K562 (cell line): Measurements from ENCODE around the gene BDNF. TPM values are rescaled to one million over a fixed set of nuclear protein-coding genes. Genes with fewer than 3 reads are reported as not detected.

Experiments
- ATAC-seq: fragments of 200-7000 bp; cut with Tn5 transposase; 3 replicates; pipeline ENCODE4 v1.9.1; 2020; ENCODE audit warnings: moderate library complexity
- BruUV-seq: library from RNA; stranded (reverse); fragments of 400-500 nt; replicated peaks from 2 replicates; lab custom pipeline; 2021; lab: Mats Ljungman, UMichigan
- CTCF ChIA-PET: fragments of 300-600 bp; formaldehyde crosslinking; extraction: SDS; loops from one replicate; lab custom pipeline; 2021; ENCODE audit warnings: low intra/inter-chr PET ratio; lab: Yijun Ruan, JAX
- POLR2A ChIA-PET: fragments of 300-600, 350-650 bp; sonication (Branson Sonifier 250); formaldehyde crosslinking; extraction: SDS; loops from one replicate; lab custom pipeline; 2021; ENCODE audit warnings: antibody characterized with exemption, inconsistent platforms; lab: Yijun Ruan, JAX
- DNase-seq, 4 experiments: peaks; one replicate each; pipeline versions ENCODE4 v3.0.0 to v3.0.0-alpha.2; 2011 to 2018; ENCODE audit warnings: low spot score in 3 of 4, mixed read lengths in 3 of 4; ENCODE audit errors: extremely low read depth in 1 of 4
- FAIRE-seq: peaks from 2 replicates; lab custom pipeline; 2011; peaks lifted over from hg19 to GRCh38; lab: Jason Lieb, UNC
- H2AFZ ChIP-seq: 2 replicates; pipeline ENCODE4 v1.6.0; 2011; ENCODE audit warnings: low read depth, low read length, control low read depth, inconsistent platforms
- H3K27ac ChIP-seq: fragments of 200-600 bp; 3 replicates; pipeline ENCODE4 v1.8.0; 2011; ENCODE audit warnings: low read depth, mild to moderate bottlenecking, control low read depth, inconsistent platforms, low read length, moderate library complexity, mixed read lengths; ENCODE audit errors: extremely low read depth
- H3K27me3 ChIP-seq, 2 experiments: fragments of 300-600 bp in 1 of 2; 2 replicates in 1 of 2; 3 replicates in 1 of 2; pipeline versions ENCODE4 v1.6.0 to v1.8.0; 2011; ENCODE audit warnings: inconsistent platforms in 2 of 2, low read length in 2 of 2, mild to moderate bottlenecking in 1 of 2, mixed read lengths in 1 of 2, moderate library complexity in 1 of 2; ENCODE audit not compliant: control insufficient read depth in 2 of 2, insufficient read depth in 2 of 2
- H3K36me3 ChIP-seq: fragments of 300-600 bp; 3 replicates; pipeline ENCODE4 v1.8.0; 2011; ENCODE audit warnings: mild to moderate bottlenecking, low read length, inconsistent platforms; ENCODE audit not compliant: control insufficient read depth, insufficient read depth
- H3K4me1 ChIP-seq, 2 experiments: fragments of 200-600 bp in 1 of 2; replicated peaks in 1 of 2; 2 replicates in 1 of 2; 3 replicates in 1 of 2; pipeline versions ENCODE4 v1.5.1 to v1.8.0; 2011; ENCODE audit warnings: inconsistent platforms in 2 of 2, low read length in 2 of 2, mild to moderate bottlenecking in 1 of 2, mixed read lengths in 1 of 2, moderate library complexity in 1 of 2; ENCODE audit not compliant: control insufficient read depth in 2 of 2, insufficient read depth in 2 of 2
- H3K4me2 ChIP-seq: 2 replicates; pipeline ENCODE4 v1.6.1; 2011; ENCODE audit warnings: low read length, control low read depth, inconsistent platforms, mixed read lengths; ENCODE audit not compliant: insufficient read depth
- H3K4me3 ChIP-seq: fragments of 200-600 bp; sonication (generic), shearing (Covaris generic); 2 replicates; pipeline ENCODE4 v1.5.1; 2016; ENCODE audit warnings: control low read depth, inconsistent platforms
- H3K79me2 ChIP-seq: fragments of 200-600 bp; 3 replicates; pipeline ENCODE4 v1.8.0; 2011; ENCODE audit warnings: low read length, inconsistent platforms; ENCODE audit not compliant: control insufficient read depth, insufficient read depth
- H3K9ac ChIP-seq, 2 experiments: 2 replicates each; pipeline versions ENCODE4 v1.6.0 to v1.6.1; 2011; ENCODE audit warnings: low read depth in 2 of 2, low read length in 2 of 2, control low read depth in 1 of 2, inconsistent platforms in 1 of 2, mild to moderate bottlenecking in 1 of 2, mixed read lengths in 1 of 2; ENCODE audit not compliant: insufficient read depth in 1 of 2
- H3K9me1 ChIP-seq: one replicate; pipeline ENCODE4 v1.6.0; 2011; ENCODE audit warnings: inconsistent platforms, mild to moderate bottlenecking, low read length, moderate library complexity; ENCODE audit not compliant: control insufficient read depth, insufficient read depth
- H3K9me3 ChIP-seq: replicated peaks from 2 replicates; pipeline ENCODE4 v1.5.1; 2011; ENCODE audit warnings: low read depth, low read length, inconsistent platforms; ENCODE audit not compliant: control insufficient read depth, insufficient read depth
- H4K20me1 ChIP-seq: replicated peaks from 2 replicates; pipeline ENCODE4 v1.6.1; 2011; ENCODE audit warnings: low read length, inconsistent platforms, mixed read lengths; ENCODE audit not compliant: control insufficient read depth, insufficient read depth
- ARID4B ChIP-seq: sonication (generic); formaldehyde crosslinking; IDR thresholded peaks from 2 replicates; pipeline ENCODE4 v1.8.0; 2022; ENCODE audit warnings: mild to moderate bottlenecking, missing genetic modification reagents
- EP400 ChIP-seq: fragments of 450-650 bp; IDR thresholded peaks from 2 replicates; pipeline ENCODE4 v1.6.1; 2017; ENCODE audit warnings: antibody characterized with exemption, mild to moderate bottlenecking, moderate library complexity
- GABPB1 ChIP-seq: sonication (generic); formaldehyde crosslinking; IDR thresholded peaks from 2 replicates; pipeline ENCODE4 v1.8.0; 2022; ENCODE audit warnings: mild to moderate bottlenecking, missing genetic modification reagents
- HOXB6 ChIP-seq: fragments of 250-450 bp; sonication (Bioruptor Pico); IDR thresholded peaks from 2 replicates; pipeline ENCODE4 v1.5.1; 2022; ENCODE audit warnings: mild to moderate bottlenecking, borderline replicate concordance
- ILK ChIP-seq: fragments of 450-650 bp; IDR thresholded peaks from 2 replicates; pipeline ENCODE4 v1.6.1; 2016; ENCODE audit warnings: missing genetic modification characterization, low read depth, mild to moderate bottlenecking, missing compliant biosample characterization, moderate library complexity, borderline replicate concordance
- KLF10 ChIP-seq: fragments of 250-450 bp; sonication (Bioruptor Pico); IDR thresholded peaks from 2 replicates; pipeline ENCODE4 v1.6.1; 2021; ENCODE audit warnings: matching md5 sums
- NCOR1 ChIP-seq: fragments of 450-650 bp; IDR thresholded peaks from 2 replicates; pipeline ENCODE4 v1.6.1; 2016; ENCODE audit warnings: mild to moderate bottlenecking, moderate library complexity
- PREB ChIP-seq: sonication (generic); formaldehyde crosslinking; IDR thresholded peaks from 2 replicates; pipeline ENCODE4 v1.8.1; 2023; ENCODE audit warnings: mild to moderate bottlenecking, missing genetic modification reagents
- SMAD3 ChIP-seq: fragments of 450-650 bp; formaldehyde crosslinking; conservative IDR thresholded peaks from 2 replicates; pipeline ENCODE4 v1.4.0; 2020; ENCODE audit warnings: mild to moderate bottlenecking
- SPI1 ChIP-seq: IDR thresholded peaks from 2 replicates; pipeline ENCODE4 v1.6.1; 2011; ENCODE audit warnings: low read depth, low read length, control low read depth, borderline replicate concordance
- TCF15 ChIP-seq: fragments of 250-450 bp; sonication (Bioruptor Pico); IDR thresholded peaks from 2 replicates; pipeline ENCODE4 v1.8.0; 2022; ENCODE audit warnings: moderate library complexity, mild to moderate bottlenecking, inconsistent platforms
- TOE1 ChIP-seq, 2 experiments: fragments of 450-650 bp in 1 of 2; sonication (generic) in 1 of 2; formaldehyde crosslinking in 1 of 2; IDR thresholded peaks; 2 replicates each; pipeline versions ENCODE4 v1.7.1 to v1.8.0; 2016 to 2022; ENCODE audit warnings: borderline replicate concordance in 2 of 2, mild to moderate bottlenecking in 2 of 2, antibody characterized with exemption in 1 of 2, inconsistent platforms in 1 of 2, low read depth in 1 of 2, missing genetic modification reagents in 1 of 2, moderate library complexity in 1 of 2
- ZC3H11A ChIP-seq: IDR thresholded peaks from 2 replicates; pipeline ENCODE4 v1.6.1; 2012; ENCODE audit warnings: low read depth, low read length, improper control_type of control experiment
- ZNF277 ChIP-seq: fragments of 250-450 bp; sonication (Bioruptor Pico); IDR thresholded peaks from 2 replicates; pipeline ENCODE4 v1.8.0; 2022; ENCODE audit warnings: inconsistent platforms, mild to moderate bottlenecking, moderate library complexity, borderline replicate concordance
- ZNF764 ChIP-seq: fragments of 250-450 bp; sonication (Bioruptor Pico); IDR thresholded peaks from 2 replicates; pipeline ENCODE4 v1.4.0; 2020; ENCODE audit warnings: low read depth, mild to moderate bottlenecking, moderate library complexity
- in situ Hi-C: fragments of 300-500 bp; cut with MboI; formaldehyde crosslinking; loops from 4 replicates; pipeline ENCODE4 v1.15.0; 2018; ENCODE audit warnings: inconsistent platforms, mixed read lengths
- intact Hi-C: fragments of 100-400 bp; cut with micrococcal nuclease; formaldehyde crosslinking; loops from 2 replicates; pipeline ENCODE4 v1.14.2; 2022
- polyA plus RNA-seq, 8 experiments: library from polyadenylated mRNA; depleted of rRNA in 4 of 8; stranded (reverse) in 5 of 8; unstranded in 3 of 8; fragments of >200 nt; fragmentation: Nextera tagmentation in 2 of 8; fragmentation: Illumina TruSeq in 1 of 8; extraction: Ambion mirVana in 2 of 8; extraction: Trizol in 1 of 8; gene quantifications; 2 replicates each; pipeline versions ENCODE4 v1.2.1 to v1.2.3, GENCODE V29; 2011 to 2014; ENCODE audit warnings: inconsistent platforms in 1 of 8, missing spikeins in 1 of 8
- total RNA-seq, 7 experiments: library from RNA; depleted of rRNA in 6 of 7; stranded (reverse); fragments of >200 nt in 6 of 7; fragmentation: Illumina TruSeq in 2 of 7; extraction: Trizol in 2 of 7; gene quantifications; 2 replicates each; pipeline versions ENCODE4 v1.2.1 to v1.2.3, GENCODE V29; 2011 to 2021; ENCODE audit warnings: low replicate concordance in 1 of 7

BDNF gene
- total and polyA plus RNA-seq, 9 of the 15 experiments (the other 6 are each of a cell fraction or from before 2014, with no cell fraction given): 0.04 TPM; not detected in 8

GRCh38 chr11:27611390-27611789 lies 88.9 kb downstream of the BDNF start (continued):
- TF ChIP-seq PREB (CRISPR knock-in tag) (no peak), TCF15 (no peak), KLF10 (CRISPR knock-in tag) (no peak), HOXB6 (no peak)

GRCh38 chr11:27610946-27611345 lies 89.3 kb downstream of the BDNF start:
- no TSS peak for BruUV-seq
- H3K79me2 ChIP-seq: no peaks in the 10 kb centered on the region
- no peaks in the 10 kb centered on the region for H3K36me3 ChIP-seq
- no peak for DNase-seq
- no peaks in the 10 kb centered on the region for H4K20me1 ChIP-seq
- no peak for ATAC-seq
- FAIRE-seq: no peak
- in situ Hi-C loops: no loop called here
- H2AFZ ChIP-seq: no peak overlapping the region
- no peaks in the 10 kb centered on the region for H3K9me3 ChIP-seq
- no peaks in the 10 kb centered on the region for H3K4me1 ChIP-seq
- H3K27me3 ChIP-seq: no peaks in the 10 kb centered on the region
- ChIA-PET POLR2A (no interaction called here), CTCF (no interaction called here)
- no peak overlapping the region for H3K27ac ChIP-seq
- no peaks in the 10 kb centered on the region for H3K9me1 ChIP-seq
- H3K9ac ChIP-seq: no peak overlapping the region
- H3K4me3 ChIP-seq: no peak overlapping the region
- intact Hi-C loops: no loop called here
- no peak overlapping the region for H3K4me2 ChIP-seq
- no peak for TF ChIP-seq ARID4B (CRISPR knock-in tag)
- no peak for TF ChIP-seq SPI1
- TF ChIP-seq ZC3H11A: no peak
- no peak for TF ChIP-seq ZNF277
- TF ChIP-seq TOE1 (IDR thresholded peaks at IDR 0.05; ENCODE audit: borderline replicate concordance): no peak
- TF ChIP-seq TOE1 (CRISPR knock-in tag; IDR thresholded peaks at IDR 0.05; ENCODE audit: borderline replicate concordance, low read depth): no peak
- TF ChIP-seq ILK: no peak
- no peak for TF ChIP-seq SMAD3 (CRISPR knock-in tag)
- no peak for TF ChIP-seq NCOR1
- TF ChIP-seq EP400: no peak
- TF ChIP-seq GABPB1 (CRISPR knock-in tag): no peak
- no peak for TF ChIP-seq ZNF764 (CRISPR knock-in tag)
